Duodenal mucosa (tissue), 2 donors: Measurements from ENCODE around the gene PSMG3.

Source experiments
- H3K27ac ChIP-seq: one replicate; pipeline ENCODE4 v1.7.0; 2013; ENCODE audit warnings: low read depth, low read length
- H3K27me3 ChIP-seq, 2 donors: one replicate each; pipeline ENCODE4 v1.7.0; 2013; ENCODE audit warnings: low read length in 2 of 2, control low read depth in 1 of 2; ENCODE audit not compliant: insufficient read depth in 2 of 2, control insufficient read depth in 1 of 2
- H3K36me3 ChIP-seq, 2 donors: one replicate each; pipeline ENCODE4 v1.7.0; 2013; ENCODE audit warnings: low read length in 2 of 2, control low read depth in 1 of 2; ENCODE audit not compliant: insufficient read depth in 2 of 2, control insufficient read depth in 1 of 2
- H3K4me1 ChIP-seq, 2 donors: one replicate each; pipeline ENCODE4 v1.7.0; 2013; ENCODE audit warnings: low read length in 2 of 2, control low read depth in 1 of 2; ENCODE audit not compliant: insufficient read depth in 2 of 2, control insufficient read depth in 1 of 2
- H3K4me3 ChIP-seq, 2 donors: one replicate each; pipeline ENCODE4 v1.7.0; 2013; ENCODE audit warnings: low read length in 2 of 2, low read depth in 1 of 2
- H3K9ac ChIP-seq, 2 donors: one replicate each; pipeline ENCODE4 v1.7.0; 2013; ENCODE audit warnings: low read length in 2 of 2, low read depth in 1 of 2
- H3K9me3 ChIP-seq, 2 donors: one replicate each; pipeline ENCODE4 v1.7.0; 2013; ENCODE audit warnings: low read length in 2 of 2, control low read depth in 1 of 2; ENCODE audit not compliant: control insufficient read depth in 1 of 2

The PSMG3 gene

GRCh38 chr7:1569833-1570632, at the start of gene PSMG3:
Gene PSMG3 (minus strand): TSS chr7:1570032. CDS start chr7:1569339, 693 bp downstream.
- Histone ChIP-seq H3K4me1 (peaks cover 19 to 37% of the 10 kb centered on the region in 2 donors), H3K9ac (peak within 1 kb of the TSS; percentile 75 to 89), H3K4me3 (peak within 1 kb of the TSS; percentile 84 to 87), H3K9me3 (no peaks in the 10 kb centered on the region), H3K27ac (peak within 1 kb of the TSS; percentile 93), H3K36me3 (peaks cover 0 to 9% of the 10 kb centered on the region in 2 donors), H3K27me3 (no peaks in the 10 kb centered on the region)

- H3K27ac ChIP-seq, result no peak overlapping the region
- no peaks in the 10 kb centered on the region for H3K4me1 ChIP-seq
- no peaks in the 10 kb centered on the region for H3K36me3 ChIP-seq
- no peak overlapping the region for H3K4me3 ChIP-seq
- H3K27me3 ChIP-seq, result no peaks in the 10 kb centered on the region
- H3K9ac ChIP-seq, result no peak overlapping the region
- no peaks in the 10 kb centered on the region for H3K9me3 ChIP-seq
These were observed 48.6 kb upstream of the PSMG3 start for GRCh38 chr7:1618475-1618874.

- no peaks in the 10 kb centered on the region for H3K27me3 ChIP-seq
- no peaks in the 10 kb centered on the region for H3K4me1 ChIP-seq
- H3K36me3 ChIP-seq, result no peaks in the 10 kb centered on the region
- H3K4me3 ChIP-seq, result no peak overlapping the region
- no peak overlapping the region for H3K27ac ChIP-seq
- H3K9me3 ChIP-seq, result no peaks in the 10 kb centered on the region
- H3K9ac ChIP-seq, result no peak overlapping the region
These were observed 48.1 kb upstream of the PSMG3 start for GRCh38 chr7:1617957-1618356.

GRCh38 chr7:1616741-1617140, 46.9 kb upstream of the PSMG3 start:
- no peak overlapping the region for H3K27ac ChIP-seq
- H3K4me1 ChIP-seq, result no peaks in the 10 kb centered on the region
- no peak overlapping the region for H3K9ac ChIP-seq
- H3K36me3 ChIP-seq, result no peaks in the 10 kb centered on the region
- H3K4me3 ChIP-seq, result no peak overlapping the region
- H3K27me3 ChIP-seq, result no peaks in the 10 kb centered on the region
- no peaks in the 10 kb centered on the region for H3K9me3 ChIP-seq

GRCh38 chr7:1611708-1612241, 41.9 kb upstream of the PSMG3 start:
- no peaks in the 10 kb centered on the region for H3K36me3 ChIP-seq
- no peak overlapping the region for H3K27ac ChIP-seq

GRCh38 chr7:1610678-1611302, 41.0 kb upstream of the PSMG3 start:
- H3K36me3 ChIP-seq, result no peaks in the 10 kb centered on the region
- H3K9ac ChIP-seq, result no peak overlapping the region
- no peak overlapping the region for H3K27ac ChIP-seq

More at GRCh38 chr7:1611708-1612241, 41.9 kb upstream of the PSMG3 start:
- Histone ChIP-seq H3K4me1 (no peaks in the 10 kb centered on the region), H3K27me3 (no peaks in the 10 kb centered on the region), H3K9ac (no peak overlapping the region), H3K9me3 (no peaks in the 10 kb centered on the region), H3K4me3 (no peak overlapping the region)

GRCh38 chr7:1610013-1610677, 40.3 kb upstream of the PSMG3 start:
- H3K4me1 ChIP-seq, result no peaks in the 10 kb centered on the region
- no peaks in the 10 kb centered on the region for H3K36me3 ChIP-seq
- H3K4me3 ChIP-seq, result no peak overlapping the region
- no peaks in the 10 kb centered on the region for H3K9me3 ChIP-seq
- H3K27ac ChIP-seq, result no peak overlapping the region
- no peaks in the 10 kb centered on the region for H3K27me3 ChIP-seq
- H3K9ac ChIP-seq, result no peak overlapping the region

More at GRCh38 chr7:1610678-1611302, 41.0 kb upstream of the PSMG3 start:
- Histone ChIP-seq H3K9me3 (no peaks in the 10 kb centered on the region), H3K27me3 (no peaks in the 10 kb centered on the region), H3K4me3 (no peak overlapping the region), H3K4me1 (no peaks in the 10 kb centered on the region)

GRCh38 chr7:1609023-1609422, 39.2 kb upstream of the PSMG3 start:
- Histone ChIP-seq H3K27me3 (no peaks in the 10 kb centered on the region), H3K4me3 (no peak overlapping the region), H3K9me3 (no peaks in the 10 kb centered on the region), H3K36me3 (no peaks in the 10 kb centered on the region), H3K9ac (no peak overlapping the region), H3K4me1 (no peaks in the 10 kb centered on the region), H3K27ac (no peak overlapping the region)

- no peaks in the 10 kb centered on the region for H3K27me3 ChIP-seq
- no peaks in the 10 kb centered on the region for H3K36me3 ChIP-seq
- no peak overlapping the region for H3K4me3 ChIP-seq
- no peaks in the 10 kb centered on the region for H3K4me1 ChIP-seq
- no peak overlapping the region for H3K27ac ChIP-seq
- no peak overlapping the region for H3K9ac ChIP-seq
- H3K9me3 ChIP-seq, result no peaks in the 10 kb centered on the region
These were observed 38.5 kb upstream of the PSMG3 start for GRCh38 chr7:1608318-1608717.

- Histone ChIP-seq H3K9me3 (no peaks in the 10 kb centered on the region), H3K27me3 (no peaks in the 10 kb centered on the region), H3K4me1 (no peaks in the 10 kb centered on the region), H3K27ac (no peak overlapping the region), H3K9ac (no peak overlapping the region), H3K4me3 (no peak overlapping the region), H3K36me3 (no peaks in the 10 kb centered on the region)
These were observed 37.9 kb upstream of the PSMG3 start for GRCh38 chr7:1607696-1608095.
